GM19438 (cell line): ENCODE results near the gene TRIM46.
"Not testable (repeated sequence)": the region's sequence is repeated elsewhere in the genome, so short reads cannot be mapped to it uniquely, and the experiment has no call there.

Source experiments
- ATAC-seq: cut with Tn5 transposase; IDR thresholded peaks from one replicate; pipeline ENCODE4 v1.9.1; 2021; ENCODE audit warnings: low read depth; ENCODE audit not compliant: unreplicated experiment

Gene TRIM46

DNA sequence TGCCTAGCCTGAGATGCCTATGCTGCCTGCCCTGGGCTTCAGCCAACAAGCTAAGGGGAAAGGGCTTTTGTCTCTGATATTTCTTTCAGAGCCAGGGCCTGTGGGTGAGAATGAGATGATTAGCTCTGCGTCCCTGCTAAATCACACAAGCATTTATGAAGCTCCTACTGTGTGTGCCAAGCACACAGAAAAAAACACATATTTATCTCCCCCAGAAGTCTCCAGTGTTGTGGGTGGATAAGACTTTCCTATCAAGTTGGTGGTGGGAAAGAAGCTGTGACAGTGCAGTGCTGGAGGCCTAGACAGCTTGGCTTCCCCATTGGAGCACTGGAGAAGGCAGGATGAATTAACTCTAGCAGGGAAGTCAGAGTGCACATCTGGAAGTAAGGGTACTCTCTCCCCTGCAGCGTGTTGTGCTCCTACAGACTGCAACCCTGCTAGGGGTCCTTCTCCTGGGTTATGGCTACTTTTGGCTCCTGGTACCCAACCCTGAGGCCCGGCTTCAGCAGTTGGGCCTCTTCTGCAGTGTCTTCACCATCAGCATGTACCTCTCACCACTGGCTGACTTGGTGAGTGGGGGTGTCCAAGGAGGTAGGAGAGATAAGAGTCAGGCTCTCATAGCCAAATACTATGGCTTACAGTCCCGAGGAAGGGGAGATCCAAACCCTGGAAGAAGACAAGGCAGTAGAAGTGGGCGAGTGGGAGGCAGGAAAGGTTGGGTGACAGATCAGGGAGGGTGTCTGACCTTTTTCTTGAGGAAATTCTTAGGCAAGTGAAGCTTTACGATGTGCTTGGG is 36.3 kb upstream of the TRIM46 start:
- no peak for ATAC-seq

DNA sequence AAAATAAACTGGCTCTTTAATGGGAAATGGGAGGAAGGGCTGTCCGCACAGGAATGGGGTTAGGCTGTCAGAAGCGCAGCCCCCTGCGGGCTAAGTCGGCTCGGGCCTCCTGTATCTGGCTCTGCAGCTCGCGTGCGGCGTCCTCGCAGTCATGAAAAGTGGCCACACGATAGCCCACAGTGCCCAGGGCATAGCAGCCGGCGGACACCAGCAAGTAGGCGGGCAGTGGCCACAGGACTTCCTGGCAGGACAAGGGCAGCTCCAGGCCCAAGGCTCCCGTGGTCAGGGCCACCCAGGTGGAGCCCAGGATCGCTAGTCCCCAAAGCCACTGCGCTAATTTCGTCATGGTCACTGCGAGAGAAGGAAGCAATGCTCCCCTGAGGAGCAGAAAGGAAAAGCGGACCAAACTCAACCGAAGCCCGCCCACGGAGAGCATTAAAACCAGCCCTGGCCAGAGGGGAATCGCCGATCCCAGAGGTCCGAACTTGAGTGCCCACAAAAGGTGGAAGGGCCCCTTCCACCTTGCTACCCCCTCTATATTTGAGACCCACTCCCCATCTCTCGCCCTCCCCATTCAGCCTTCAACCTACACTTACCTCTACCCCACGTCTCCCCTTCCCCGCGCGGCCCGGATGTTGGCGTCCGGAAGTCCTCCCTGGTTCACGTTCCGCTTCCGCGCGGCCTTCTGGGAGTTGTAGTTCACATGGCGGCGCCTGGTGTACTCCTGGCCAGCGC is 33.6 kb upstream of the TRIM46 start, which contains the start of gene DPM3:
TSS of gene DPM3 (minus strand) at position 637 of the 735 bp plus-strand sequence. CDS start at position 346, 291 bp downstream.
- peak; percentile 61 for ATAC-seq

DNA sequence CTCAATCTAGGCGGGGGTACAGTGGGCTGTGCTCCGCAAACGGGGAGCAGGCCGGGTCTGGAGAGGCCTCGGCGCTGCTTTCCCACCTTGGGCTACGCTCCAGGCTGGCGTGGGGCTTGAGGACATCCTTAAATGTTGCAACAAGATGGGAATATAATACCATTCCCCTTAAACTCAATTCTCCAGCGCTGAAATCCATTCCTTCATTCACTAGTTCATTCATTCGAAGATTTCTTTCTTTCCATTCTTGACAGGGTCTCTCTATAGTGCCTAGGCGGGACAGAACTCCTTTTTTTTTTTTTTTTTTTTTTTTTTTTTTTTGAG is 33.1 kb upstream of the TRIM46 start:
- no peak for ATAC-seq

DNA sequence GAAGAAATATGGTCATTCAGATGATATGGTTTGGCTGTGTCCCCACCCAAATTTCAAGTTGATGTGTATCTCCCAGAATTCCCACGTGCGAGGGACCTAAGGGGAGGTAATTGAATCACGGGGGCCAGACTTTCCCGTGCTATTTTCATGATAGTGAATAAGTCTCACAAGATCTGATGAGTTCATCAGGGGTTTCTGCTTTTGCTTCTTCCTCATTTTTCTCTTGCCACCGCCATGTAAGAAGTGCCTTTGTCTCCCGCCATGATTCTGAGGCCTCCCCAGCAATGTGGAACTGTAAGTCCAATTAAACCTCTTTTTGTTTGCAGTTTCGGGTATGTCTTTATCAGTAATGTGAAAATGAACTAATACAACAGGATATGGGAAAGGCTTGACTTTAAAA is 31.9 kb upstream of the TRIM46 start:
- ATAC-seq, result no peak

DNA sequence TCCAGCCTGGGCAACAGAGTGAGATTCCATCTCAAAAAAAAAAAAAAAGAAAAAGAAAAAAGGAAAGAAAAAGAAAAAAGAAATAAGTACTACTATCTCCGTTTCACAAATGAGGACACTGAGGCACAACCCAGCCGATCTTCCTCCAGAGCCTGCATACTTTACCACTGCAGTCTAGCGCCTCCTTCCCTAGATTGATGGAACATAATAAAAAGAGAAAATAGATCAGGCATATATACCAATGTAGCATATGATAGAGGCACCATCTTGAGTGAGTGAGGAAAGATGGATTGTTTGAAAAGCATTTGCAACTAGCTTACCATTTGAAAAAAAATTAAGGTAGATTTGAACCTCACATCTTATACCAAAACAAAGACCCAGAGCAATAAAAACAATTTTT is 28.2 kb upstream of the TRIM46 start:
- no peak for ATAC-seq

DNA sequence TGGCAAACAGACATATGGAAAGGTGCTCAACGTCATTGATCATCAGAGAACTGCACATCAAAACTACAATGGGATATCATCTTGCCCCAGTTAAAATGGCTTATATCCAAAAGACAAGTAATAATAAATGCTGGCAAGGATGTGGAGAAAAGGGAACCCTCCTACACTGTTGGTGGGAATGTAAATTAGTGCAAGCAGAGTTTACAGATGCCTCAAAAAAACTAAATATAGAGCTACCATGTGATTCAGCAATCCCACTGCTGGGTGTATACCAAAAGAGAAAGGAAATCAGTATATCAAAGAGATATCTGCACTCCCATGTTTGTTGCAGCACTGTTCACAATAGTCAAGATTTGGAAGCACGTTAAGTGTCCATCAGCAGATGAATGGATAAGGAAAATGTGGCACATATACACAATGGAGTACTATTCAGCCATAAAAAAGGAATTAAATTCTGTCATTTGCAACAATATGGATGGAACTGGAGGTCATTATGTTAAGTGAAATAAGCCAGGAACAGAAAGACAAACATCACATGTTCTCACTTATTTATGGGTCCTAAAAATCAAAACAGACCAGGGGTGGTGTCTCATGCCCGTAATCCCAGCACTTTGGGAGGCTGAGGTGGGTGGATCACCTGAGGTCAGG is 17.5 kb upstream of the TRIM46 start:
- not testable (repeated sequence) for ATAC-seq

DNA sequence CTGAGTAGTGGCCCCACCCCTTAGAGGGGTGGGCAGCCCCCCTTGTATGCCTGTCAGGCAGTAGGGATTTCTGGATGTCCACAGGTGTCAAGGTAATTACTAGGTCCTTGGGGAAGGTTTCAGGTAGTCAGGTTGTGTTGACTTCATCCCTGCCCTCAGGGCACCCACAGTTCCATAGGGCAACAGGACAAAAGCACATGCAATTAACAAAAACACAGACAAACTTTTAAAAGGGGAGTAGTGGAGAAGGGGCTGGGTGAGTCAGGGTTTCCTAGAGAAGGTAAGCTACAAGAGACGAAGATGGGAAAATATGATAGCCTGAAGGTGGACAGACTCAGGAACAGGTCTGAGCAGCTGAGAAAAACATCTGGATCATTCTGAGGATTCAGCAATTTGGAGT is 14.7 kb upstream of the TRIM46 start:
- no peak for ATAC-seq

DNA sequence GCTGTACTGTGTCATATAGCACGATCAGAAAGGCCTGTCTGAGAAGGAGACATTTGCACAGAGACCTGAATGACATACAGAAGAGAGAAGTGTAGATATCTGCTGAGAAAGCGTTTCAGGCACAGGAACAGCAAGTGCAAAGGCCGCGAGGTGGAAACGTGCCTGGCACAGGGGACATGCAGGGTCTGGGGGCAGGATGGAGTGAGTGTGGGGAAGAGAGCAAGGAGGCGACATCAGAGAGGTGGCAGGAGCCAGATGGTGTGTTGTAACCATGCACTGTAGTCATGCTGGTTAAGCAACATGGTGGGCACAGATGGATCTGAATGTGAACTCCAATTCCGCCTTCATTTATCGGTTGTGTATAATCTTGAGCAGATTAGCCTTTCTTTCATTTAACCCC is 13.5 kb upstream of the TRIM46 start:
- ATAC-seq, result no peak

DNA sequence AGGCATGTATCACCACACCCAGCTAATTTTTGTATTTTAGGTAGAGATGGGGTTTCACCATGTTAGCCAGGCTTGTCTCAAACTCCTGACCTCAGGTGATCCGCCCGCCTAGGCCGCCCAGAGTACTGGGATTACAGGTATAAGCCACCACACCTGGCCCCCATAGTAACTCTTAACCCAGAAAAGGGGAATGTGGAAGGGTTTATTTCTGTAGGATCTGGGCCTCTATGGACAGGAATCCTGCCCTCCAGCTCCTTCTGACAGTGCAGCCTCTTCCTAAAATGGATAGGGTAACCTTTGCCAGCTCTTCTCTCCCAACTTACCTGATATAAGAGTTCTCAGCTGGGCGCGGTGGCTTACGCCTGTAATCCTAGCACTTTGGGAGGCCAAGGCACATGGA is 11.0 kb upstream of the TRIM46 start:
- ATAC-seq, result not testable (repeated sequence)

DNA sequence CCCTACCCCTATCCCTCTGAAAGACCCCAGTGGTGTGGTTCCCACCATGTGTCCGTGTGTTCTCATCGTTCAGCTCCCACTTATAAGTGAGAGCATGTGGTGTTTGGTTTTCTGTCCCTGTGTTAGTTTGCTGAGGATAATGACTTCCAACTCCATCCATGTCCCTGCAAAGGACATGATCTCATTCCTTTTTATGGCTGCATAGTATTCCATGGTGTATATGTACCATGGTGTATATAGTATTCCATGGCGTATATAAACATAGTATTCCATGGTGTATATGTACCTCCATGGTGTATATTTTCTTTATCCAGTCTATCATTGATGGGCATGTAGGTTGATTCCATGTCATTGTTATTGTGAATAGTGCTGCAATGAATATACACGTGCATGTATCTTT is 9.9 kb upstream of the TRIM46 start:
- ATAC-seq, result not testable (repeated sequence)

DNA sequence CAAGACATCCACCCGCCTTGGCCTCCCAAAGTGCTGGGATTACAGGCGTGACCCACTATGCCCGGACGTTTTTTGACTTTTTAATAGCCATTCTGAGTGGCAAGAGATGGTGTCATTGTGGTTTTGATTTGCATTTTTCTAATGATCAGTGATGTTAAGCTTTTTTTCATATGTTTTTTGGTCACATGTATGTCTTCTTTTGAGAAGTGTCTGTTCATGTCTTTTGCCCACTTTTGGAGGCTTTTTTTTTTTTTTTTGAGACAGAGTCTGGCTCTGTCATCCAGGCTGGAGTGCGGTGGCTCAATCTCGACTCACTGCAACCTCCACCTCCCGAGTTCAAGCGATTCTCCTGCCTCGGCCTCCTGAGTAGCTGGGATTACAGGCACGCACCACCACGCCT is 9.0 kb upstream of the TRIM46 start:
- not testable (repeated sequence) for ATAC-seq

DNA sequence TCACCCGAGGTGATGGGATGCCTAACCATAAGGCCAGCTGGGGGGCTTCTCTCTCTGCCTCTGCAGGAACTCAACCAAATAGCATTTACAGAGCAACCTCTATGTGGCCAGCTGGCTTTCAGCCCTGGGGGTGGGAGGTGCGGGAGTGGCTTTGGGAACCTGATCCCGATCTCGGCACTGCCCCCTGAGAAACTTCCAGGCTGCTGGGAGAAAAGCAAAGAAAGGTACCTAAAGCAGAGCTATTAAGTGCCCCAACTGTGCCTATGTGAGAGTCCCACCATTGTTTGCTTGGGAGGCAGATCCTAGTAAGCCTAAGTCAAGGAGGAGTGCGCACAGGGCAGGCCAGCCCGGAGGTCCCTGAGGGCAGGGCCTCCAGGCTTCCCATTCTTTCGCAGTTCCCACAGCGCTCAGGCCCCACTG is 7.6 kb upstream of the TRIM46 start:
- ATAC-seq, result no peak

DNA sequence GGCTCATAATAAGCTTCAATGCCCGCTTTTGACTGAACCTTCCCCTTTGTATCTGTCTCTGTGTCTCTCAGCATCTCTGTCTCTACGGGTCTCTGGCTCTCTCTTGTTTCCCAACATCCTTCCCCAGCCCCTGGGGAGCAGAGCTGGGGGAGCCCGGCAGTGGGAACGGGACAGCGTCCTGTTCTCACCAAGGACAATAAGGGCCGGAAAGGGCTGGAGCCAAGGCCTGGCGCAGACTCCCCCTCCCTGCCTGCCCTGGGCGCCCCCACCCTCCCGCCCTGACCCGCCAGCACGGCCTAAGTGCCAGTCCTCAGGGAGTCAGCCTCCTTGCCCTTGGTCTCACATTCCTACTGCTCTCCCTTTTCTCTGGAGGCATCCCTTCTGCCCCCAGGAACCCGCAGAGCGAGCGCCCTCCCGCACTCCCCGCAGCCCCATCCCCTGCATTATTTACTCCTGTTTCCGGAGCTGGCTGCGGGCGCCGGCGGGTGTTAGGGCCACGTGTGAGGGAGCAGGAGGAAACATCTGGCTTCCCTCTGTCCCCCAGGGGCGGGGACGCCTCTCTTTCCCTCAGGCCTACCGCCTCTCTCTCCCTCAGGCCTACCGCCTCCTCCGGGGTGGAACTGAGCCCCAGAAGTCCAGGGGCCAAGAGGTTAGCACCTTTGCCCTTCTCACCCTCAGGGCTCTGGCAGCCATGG is 7.0 kb upstream of the TRIM46 start:
- ATAC-seq, result no peak

DNA sequence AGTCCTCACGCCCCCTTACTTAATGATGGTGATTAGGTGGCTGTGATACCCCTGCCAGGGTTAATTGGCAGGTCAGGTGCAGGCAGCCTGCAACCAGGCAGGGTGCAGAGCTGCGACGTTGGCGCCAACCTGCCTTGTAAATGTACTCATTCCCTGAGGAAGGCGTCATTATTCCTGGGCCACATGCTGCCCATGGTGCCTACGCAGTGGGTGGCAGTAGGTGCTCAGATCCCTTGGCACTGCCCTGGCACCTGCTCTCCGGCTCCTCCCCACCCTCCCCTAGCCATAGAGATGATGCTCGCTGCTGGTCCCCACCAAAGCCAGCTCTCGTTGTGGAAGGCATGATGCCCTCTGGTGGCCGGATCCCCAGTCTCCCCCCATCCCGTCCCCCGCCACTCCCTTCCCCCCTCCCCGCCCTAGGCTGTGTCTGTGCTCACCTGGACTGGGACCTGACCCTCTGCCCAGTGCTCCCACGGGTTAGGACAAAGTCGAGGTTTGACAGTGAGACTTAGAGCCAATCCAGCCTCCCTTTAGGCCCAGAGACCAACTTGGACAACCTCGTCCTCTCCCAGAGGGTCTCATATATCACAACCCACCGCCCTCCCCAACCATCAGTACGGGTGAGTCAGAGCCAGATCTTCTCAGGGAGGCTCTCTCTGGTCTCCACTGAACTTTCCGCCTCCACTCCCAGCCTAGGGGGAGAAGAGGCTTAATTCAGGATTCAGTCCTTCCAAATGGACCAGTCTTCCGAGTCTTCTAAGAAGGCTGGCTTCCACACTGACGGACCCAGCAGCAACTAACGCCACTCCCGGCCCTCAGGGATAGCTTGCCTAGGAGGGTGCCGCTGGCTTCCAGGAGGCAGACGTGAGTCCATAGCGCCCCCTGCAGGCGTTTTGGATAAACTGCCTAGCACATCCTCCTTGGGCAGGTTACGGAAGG is 6.2 kb upstream of the TRIM46 start:
- no peak for ATAC-seq

DNA sequence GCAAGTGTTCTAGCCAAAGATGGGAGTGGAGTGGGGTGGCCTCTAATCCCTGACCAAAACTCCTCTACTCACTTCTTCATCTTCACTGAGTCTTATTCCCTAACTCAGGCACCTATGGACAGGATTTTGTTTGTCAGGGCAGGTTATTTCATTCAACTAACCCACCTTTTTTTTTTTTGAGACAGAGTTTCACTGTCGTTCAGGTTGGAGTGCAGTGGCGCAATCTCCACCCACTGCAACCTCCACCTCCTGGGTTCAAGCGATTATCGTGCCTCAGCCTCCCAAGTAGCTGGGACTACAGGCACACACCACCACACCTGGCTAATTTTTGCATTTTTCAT is 5.6 kb upstream of the TRIM46 start:
- not testable (repeated sequence) for ATAC-seq

DNA sequence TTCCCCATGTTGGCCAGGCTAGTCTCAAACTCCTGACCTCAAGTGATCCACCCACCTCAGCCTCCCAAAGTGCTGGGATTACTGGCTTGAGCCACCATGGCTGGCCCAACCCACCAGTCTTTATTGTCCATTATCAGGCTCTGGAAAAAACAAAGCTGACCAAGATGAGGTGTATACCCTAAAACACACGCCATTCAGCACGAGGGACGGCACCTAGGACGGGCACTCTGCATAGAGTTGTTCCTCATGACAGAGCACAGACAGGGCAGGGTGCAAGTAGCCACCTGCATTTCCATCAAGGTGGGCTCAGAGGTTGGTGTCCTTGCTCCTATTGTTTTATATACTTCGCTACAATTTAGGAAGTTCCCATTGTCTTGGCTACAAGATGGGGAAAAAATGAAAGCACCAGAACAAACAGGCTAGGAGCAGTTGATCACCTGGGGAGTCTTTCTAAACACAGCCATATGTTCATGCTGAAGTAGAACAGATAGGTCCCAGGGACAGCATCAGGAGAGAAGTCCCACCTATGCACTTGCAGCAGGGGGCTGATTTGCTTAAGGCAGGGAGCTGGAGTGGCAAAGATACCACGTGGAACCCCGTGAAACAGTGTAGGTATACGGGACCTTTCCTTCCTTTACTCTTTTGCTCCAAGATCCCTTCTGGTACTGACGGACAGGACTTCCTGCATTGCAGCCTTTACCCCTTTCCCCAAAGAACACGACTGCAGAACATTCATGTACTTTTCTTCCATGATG is 5.0 kb upstream of the TRIM46 start:
- ATAC-seq, result no peak

DNA sequence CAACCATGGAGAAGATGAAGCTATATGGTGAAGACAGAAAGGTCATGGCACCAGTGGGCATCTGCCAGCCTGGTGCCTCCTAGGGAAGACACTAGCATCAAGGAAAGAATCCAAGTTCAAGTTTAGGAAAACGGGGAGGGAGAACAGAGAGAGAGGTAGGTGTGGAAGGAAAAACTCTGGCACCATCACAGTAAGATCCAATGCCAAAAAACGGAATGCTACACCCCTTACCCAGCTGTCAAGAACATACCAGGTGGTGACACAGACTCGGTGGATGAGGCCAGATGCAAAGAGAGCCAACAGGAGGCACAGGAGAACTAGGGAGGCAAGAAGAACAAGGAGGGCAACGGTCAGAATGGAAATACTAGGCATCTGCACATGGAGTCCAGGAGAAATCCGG is 4.1 kb upstream of the TRIM46 start:
- ATAC-seq, result no peak

DNA sequence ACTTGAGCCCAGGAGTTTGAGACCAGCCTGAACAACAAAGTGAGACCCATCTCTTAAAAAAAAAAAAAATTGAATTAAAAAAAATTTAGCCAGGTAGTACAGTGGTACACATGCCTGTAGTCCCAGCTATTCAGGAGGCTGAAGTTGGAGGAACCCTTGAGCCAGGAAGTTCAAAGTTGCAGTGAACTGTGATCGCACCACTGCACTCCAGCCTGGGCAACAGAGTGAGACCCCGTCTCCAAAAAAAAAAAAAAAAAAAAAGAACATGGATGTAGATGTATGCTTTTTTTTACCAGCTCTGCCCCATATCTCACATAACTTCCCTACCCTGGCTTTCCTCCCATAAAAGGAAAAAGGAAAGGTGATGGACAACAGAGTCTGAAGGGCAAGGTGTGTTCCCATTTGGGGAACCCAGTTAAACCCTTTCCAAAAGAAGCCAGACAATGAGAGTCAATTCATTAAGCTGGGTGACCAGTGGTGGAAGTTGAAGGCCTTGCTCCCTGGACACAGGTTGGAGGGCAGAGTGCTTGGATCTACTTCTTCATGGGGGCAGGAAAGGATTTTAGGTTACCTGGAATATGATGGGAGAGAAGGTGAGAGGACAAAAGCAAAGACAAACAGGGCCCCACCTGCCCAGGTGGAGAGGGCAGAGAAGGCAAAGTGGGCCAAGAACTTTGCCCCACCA is 3.4 kb upstream of the TRIM46 start:
- ATAC-seq, result no peak

DNA sequence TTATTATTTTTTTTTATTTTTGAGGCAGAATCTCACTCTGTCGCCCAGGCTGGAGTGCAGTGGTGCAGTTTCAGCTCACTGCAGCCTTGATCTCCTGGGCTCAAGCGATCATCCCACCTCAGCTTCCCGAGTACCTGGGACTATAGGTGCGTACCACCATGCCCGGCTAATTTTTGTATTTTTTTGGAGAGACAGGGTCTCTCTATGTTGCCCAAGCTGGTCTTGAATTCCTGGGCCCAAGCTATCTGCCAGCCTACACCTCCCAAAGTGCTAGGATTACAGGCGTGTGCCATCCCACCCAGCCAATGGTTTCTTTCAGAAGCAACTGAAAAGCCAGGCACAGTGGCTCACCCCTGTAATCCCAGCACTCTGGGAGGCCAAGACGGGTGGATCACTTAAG is 2.8 kb upstream of the TRIM46 start:
- ATAC-seq, result no peak
